GM21529 (cell line): Measurements from ENCODE around the gene SH2D3A.

Experiments used
- ATAC-seq: cut with Tn5 transposase; IDR thresholded peaks from one replicate; pipeline ENCODE4 v1.9.1; 2021; ENCODE audit not compliant: unreplicated experiment

Gene SH2D3A

GRCh38 chr19:6723738-6724137 lies 43.5 kb downstream of the SH2D3A start:
- no peak for ATAC-seq

DNA sequence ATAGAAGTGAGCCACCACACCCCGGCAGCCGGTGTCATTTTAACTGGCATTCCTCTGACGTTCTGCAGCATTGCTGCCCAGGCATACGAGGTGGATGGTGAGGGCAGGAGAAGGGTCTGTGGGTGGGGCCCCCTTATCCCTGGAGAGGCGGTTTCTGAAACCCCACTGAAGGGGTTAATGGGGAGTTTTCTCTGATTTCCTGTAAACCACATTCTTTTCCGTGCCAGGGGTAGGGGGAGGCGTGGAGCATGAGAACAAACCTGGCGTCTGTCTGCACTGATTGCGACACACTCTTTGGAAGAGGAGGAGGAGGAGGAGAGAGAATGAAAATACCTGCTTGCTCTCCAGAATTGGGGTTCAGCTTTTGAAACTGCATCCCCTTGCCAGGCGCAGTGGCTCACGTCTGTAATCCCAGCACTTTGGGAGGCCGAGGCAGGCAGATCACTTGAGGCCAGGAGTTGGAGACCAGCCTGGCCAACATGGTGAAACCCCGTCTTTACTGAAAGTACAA lies 44.1 kb downstream of the SH2D3A start:
- ATAC-seq: no peak

DNA sequence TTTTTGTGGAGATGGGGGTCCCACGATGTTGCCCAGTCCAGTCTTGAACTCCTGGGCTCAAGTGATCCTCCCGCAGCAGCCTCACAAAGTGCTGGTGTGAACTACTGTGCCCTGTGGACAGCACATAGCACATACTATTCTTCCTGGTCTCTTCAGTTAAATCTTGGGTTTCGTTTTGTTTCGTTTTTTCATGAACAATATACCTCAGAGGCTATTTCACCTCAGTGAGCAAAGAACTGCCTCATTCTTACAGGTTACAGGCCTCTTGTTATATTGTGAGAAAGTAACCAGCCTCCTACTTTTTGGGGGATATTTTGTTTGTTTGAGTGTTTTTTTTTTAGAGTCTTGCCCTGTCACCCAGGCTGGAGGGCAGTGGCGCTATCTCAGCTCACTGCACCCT lies 45.5 kb downstream of the SH2D3A start:
- ATAC-seq: no peak

DNA sequence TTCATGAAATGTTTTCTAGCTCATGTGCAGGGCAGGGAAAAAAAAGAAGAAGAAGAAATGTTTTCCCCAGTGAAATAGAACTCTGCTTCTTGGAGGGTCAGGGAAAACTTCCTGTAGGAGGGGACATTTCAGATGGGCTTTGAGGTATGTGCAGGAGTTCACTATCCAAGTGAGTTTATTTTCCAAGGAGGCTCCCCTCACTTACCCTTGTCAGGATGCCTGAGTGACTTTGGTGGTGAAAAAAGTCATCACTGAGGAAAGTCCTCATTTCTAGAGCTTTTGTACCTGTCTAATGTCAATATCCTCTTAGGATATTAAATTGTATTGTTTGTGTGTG lies 46.1 kb downstream of the SH2D3A start:
- ATAC-seq: no peak

- ATAC-seq: no peak
Observed at GRCh38 chr19:6720369-6721137, 46.7 kb downstream of the SH2D3A start, which contains the start of gene C3. C3 (minus strand) TSS chr19:6720650; CDS start chr19:6720589, 61 bp downstream.

GRCh38 chr19:6719992-6720368 lies 47.3 kb downstream of the SH2D3A start:
- ATAC-seq: no peak

- ATAC-seq: no peak
Observed at GRCh38 chr19:6719540-6719861, 47.7 kb downstream of the SH2D3A start.

- no peak for ATAC-seq
Observed at GRCh38 chr19:6718741-6719539, 48.3 kb downstream of the SH2D3A start.

GRCh38 chr19:6718111-6718740 lies 49.0 kb downstream of the SH2D3A start:
- ATAC-seq: no peak

DNA sequence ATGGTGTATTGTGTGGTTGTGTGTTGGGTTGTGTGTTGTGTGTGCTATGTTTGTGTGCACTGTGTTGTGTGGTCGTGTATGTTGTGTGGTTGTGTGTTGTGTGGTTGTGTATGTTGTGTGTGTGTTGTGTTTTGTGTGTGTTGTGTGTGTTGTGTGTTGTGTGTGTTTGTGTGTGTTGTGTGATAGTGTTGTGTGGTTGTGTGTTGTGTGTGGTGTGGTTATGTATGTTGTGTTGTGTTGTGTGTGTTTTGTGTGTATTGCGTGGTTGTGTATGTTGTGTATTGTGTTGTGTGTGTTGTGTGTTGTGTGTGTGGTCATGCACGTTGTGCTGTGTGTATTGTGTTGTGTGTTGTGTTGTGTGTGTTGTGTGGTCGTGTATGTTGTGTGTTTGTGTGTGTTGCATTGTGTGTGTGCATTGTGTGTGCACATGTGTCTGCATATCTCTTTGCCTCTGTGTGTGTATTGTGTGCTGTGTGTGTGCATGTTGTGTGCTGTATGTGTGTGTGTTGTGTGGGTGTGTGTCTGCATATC lies 49.7 kb downstream of the SH2D3A start:
- ATAC-seq: no peak

- no peak for ATAC-seq
Observed at GRCh38 chr19:6717036-6717435, 50.2 kb downstream of the SH2D3A start.

DNA sequence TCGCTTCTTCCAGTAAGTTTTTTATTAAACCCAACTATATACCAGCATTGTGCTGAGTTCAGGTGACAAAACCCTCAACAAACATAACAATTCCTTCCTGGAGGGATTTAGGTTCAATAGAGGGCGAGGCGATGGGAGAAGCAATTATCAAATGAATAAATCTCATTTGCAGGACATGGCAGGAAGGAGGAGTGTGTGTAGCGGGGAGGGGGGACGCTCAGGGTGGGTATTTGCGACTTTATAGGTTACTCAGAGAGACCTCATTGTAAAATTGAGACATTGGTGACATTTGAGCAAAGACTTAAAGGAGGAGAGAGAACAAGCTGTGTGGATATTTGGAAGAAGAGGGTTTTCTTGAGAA lies 50.6 kb downstream of the SH2D3A start:
- ATAC-seq: no peak

- ATAC-seq: no peak
Observed at GRCh38 chr19:6714749-6715555, 52.3 kb downstream of the SH2D3A start.

DNA sequence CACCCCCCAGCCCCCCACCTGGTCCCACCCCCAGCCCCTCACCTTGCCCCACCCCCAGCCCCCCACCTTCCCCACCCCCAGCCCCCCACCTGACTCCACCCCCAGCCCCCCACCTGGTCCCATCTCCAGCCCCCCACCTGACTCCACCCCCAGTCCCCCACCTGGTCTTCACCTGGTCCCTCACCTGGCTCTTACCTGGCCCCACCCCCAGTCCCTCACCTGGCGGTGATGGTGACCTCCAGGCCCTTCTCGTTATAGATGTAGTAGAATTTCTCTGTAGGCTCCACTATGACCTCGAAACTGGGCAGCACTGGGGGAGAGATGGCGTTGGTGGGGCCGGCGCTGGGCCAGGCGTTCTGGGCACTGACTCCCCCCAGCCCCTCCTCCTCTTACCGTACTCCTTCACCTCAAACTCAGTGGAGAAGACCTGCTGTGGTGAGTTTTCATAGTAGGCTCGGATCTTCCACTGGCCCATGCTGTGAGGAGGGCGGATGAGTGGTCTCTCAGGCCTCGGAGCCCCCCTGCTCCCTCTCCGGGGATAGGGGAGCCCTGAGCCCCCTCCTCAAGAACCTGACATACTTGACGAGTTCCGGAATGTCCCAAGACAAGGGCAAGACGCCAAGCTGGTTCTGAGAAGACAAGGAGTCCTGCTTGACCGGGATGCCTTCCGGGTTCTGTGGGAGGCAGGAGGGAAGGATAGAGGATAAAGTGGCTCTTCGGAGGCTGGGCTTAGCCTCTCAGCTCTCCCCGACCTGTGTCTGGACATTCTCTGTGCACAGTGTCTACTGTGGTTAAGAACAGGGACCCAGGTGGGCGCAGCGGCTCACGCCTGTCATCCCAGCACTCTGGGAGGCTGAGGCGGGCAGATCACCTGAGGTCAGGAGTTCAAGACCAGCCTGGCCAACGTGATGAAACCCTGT lies 53.2 kb downstream of the SH2D3A start:
- no peak for ATAC-seq

DNA sequence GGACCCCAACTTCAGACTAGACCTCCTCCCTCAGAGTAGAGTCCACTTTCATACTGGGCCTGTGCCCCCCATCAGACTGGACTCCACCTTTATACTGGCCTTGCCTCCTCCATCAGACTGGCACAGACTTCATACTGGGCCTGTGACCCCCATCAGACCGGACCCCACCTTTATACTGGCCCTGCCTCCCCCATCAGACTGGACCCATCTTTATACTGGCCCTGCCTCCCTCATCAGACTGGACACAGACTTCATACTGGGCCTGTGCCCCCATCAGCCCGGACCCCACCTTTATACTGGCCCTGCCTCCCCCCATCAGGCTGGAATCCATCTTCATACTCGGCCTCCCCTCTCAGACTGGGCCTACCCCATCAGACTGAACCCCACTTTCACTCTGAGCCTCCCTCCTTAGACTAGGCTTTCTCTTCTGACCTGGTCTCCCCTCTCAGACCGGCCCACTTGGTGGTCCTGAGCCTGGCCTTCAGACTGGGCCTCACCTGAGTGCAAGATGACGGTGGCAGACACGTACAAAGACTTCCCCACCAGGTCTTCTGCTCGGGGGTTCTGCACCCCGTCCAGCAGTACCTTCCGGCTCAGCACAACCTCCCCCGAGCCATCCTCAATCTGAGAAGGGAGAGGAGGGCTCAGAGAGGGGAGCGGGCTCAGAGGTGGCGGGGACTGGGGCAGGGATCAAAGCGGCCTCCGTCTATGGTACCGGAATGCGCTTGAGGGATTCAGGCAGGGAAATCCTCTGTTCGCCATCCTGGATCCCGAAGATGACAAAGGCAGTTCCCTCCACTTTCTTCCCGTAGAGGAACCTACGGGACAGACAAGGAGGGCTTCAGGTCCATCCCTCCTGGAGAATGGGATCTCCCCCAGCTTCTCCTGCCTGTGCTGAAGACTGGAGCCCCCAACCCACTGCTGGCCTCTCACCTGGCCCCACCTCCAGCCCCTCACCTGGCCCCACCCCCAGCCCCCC lies 54.3 kb downstream of the SH2D3A start:
- ATAC-seq: no peak

DNA sequence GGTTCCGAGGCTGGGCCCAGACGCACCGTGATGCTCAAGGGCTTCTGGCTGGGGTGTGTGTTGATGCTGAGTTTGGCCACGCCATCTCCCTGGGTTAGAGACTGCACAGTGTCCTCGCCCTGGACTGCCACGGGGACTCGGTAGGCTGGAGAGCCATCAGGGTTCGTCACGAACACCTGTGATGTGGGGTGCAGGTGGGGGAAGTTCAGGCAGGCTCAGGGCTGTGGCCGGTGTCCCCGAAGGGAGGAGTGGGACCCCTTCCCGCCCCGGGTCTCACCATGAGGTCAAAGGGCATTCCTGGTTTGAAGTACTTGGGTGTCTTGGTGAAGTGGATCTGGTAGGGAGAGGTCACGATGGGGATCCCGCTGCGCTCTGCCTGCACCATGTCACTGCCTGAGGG lies 55.0 kb downstream of the SH2D3A start:
- no peak for ATAC-seq

DNA sequence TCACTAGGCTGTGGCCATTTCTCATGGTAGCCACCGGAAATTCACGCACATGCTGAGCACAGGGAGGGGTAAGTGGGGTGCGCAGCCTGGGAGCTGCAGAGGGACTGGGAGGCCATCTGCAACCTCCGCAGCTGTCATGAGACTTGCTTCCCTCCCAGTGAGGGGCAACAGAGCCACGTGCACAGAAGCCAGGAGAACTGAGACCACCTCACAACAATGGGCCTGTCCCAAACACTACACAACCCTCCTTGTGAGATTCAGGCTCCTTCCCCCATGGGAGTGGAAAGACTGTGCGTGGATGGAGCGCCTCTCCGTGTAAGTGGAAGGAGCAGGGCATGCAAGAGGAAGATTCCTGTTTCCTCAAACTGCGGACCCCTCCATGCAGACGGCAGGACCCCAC lies 55.6 kb downstream of the SH2D3A start:
- ATAC-seq: no peak

DNA sequence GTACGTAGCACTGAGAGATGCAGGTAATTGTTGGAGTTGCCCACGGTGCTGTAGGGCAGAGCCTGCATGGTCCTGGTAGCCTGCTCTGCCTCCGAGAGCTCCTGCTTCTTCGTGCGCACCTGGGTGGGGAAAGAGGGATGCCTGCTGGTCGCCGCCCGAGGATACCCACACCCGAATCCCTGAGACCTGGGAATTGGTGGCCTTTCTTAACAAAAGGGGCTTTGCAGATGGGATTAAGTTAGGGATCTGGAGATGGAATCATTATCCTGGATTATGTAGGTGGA lies 56.2 kb downstream of the SH2D3A start:
- no peak for ATAC-seq
